Right lobe of liver (tissue), 4 donors: ENCODE results near the gene LGI2.

Source experiments
- POLR2A ChIP-seq: fragments of 450-650 bp; IDR thresholded peaks from one replicate; pipeline ENCODE4 v1.6.1; 2017; ENCODE audit warnings: antibody characterized with exemption, mild to moderate bottlenecking
- TF ChIP-seq, protein P1 (sequence below), 4 donors: fragments of 200-600 bp in 3 of 4; fragments of 450-650 bp in 1 of 4; IDR thresholded peaks; one replicate each; pipeline versions ENCODE4 v1.5.1 to v1.8.0; 2016 to 2022; ENCODE audit warnings: antibody characterized with exemption in 4 of 4, mild to moderate bottlenecking in 2 of 4
- donor health status: DM: no; HTN: no; CAD: no.
- donor health status: DM: no; HTN: no; CAD: no.
- donor health status: DM: no; HTN: yes; CAD: no.

DNA sequence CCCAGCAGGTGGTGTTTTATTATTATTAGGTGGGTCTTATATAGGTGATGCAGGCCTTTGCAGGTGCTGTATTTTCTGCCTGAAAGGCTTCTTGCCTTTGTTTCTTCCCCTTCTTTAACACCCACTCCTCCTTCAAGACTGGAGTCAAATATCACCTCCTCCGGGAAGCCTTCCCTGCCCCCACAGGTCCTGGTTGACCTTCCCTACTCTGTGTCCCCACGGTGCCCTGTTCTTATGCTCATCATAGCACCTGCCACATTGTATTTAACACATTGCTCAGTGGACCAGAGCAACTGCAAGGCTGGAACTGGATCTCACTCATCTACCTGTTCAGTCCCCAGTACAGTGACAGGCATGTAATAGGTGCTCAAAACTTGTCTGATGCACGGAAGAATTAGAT is 39.8 kb upstream of the LGI2 start:
- no peak for TF ChIP-seq POLR2A
- TF ChIP-seq, protein P1, sequence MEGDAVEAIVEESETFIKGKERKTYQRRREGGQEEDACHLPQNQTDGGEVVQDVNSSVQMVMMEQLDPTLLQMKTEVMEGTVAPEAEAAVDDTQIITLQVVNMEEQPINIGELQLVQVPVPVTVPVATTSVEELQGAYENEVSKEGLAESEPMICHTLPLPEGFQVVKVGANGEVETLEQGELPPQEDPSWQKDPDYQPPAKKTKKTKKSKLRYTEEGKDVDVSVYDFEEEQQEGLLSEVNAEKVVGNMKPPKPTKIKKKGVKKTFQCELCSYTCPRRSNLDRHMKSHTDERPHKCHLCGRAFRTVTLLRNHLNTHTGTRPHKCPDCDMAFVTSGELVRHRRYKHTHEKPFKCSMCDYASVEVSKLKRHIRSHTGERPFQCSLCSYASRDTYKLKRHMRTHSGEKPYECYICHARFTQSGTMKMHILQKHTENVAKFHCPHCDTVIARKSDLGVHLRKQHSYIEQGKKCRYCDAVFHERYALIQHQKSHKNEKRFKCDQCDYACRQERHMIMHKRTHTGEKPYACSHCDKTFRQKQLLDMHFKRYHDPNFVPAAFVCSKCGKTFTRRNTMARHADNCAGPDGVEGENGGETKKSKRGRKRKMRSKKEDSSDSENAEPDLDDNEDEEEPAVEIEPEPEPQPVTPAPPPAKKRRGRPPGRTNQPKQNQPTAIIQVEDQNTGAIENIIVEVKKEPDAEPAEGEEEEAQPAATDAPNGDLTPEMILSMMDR (IDR thresholded peaks at IDR 0.05): no peak
